HepG2 (cell line): ENCODE data around the gene GRK6. TPM values are rescaled to one million over a fixed set of nuclear protein-coding genes. Genes with fewer than 3 reads are reported as not detected.

Experiments
- AGO2 ChIP-seq: fragments of 200-400 bp; formaldehyde crosslinking; optimal IDR thresholded peaks from 2 replicates; pipeline ENCODE3; 2017; ENCODE audit warnings: mild to moderate bottlenecking, low read depth, low read length, moderate library complexity
- ATF1 ChIP-seq: IDR thresholded peaks from 2 replicates; pipeline ENCODE4 v1.6.1; 2016; ENCODE audit warnings: mild to moderate bottlenecking, control low read depth
- HIVEP1 ChIP-seq: sonication (generic); formaldehyde crosslinking; IDR thresholded peaks from 2 replicates; pipeline ENCODE4 v1.4.0; 2020; ENCODE audit warnings: mild to moderate bottlenecking, missing genetic modification reagents
- MAFG ChIP-seq: sonication (generic); formaldehyde crosslinking; IDR thresholded peaks from 2 replicates; pipeline ENCODE4 v1.5.1; 2020; ENCODE audit warnings: mild to moderate bottlenecking, missing genetic modification reagents
- MTA1 ChIP-seq: sonication (generic); formaldehyde crosslinking; IDR thresholded peaks from 2 replicates; pipeline ENCODE4 v1.4.0; 2020; ENCODE audit warnings: missing genetic modification reagents, mild to moderate bottlenecking, borderline replicate concordance
- NR2C2 ChIP-seq: sonication (generic); formaldehyde crosslinking; IDR thresholded peaks from 2 replicates; pipeline ENCODE4 v1.4.0; 2020; ENCODE audit warnings: missing genetic modification reagents, mild to moderate bottlenecking, moderate library complexity, borderline replicate concordance
- PHF5A ChIP-seq: IDR thresholded peaks from one replicate; pipeline ENCODE4 v1.6.1; 2018; ENCODE audit warnings: low read depth, missing genetic modification reagents; ENCODE audit not compliant: unreplicated experiment
- PTBP1 ChIP-seq: fragments of 200-400 bp; formaldehyde crosslinking; IDR thresholded peaks from 2 replicates; pipeline ENCODE4 v1.6.1; 2018; ENCODE audit warnings: low read length, low read depth; ENCODE audit not compliant: poor library complexity, severe bottlenecking
- XRCC5 ChIP-seq: fragments of 200-400 bp; formaldehyde crosslinking; optimal IDR thresholded peaks from 2 replicates; pipeline ENCODE3; 2017; ENCODE audit warnings: mild to moderate bottlenecking, low read length
- ZNF331 ChIP-seq: sonication (generic); formaldehyde crosslinking; IDR thresholded peaks from 2 replicates; pipeline ENCODE4 v1.4.0; 2020; ENCODE audit warnings: missing genetic modification reagents
- ZNF629 ChIP-seq: sonication (generic); formaldehyde crosslinking; conservative IDR thresholded peaks from 2 replicates; pipeline ENCODE4 v1.5.0; 2020; ENCODE audit warnings: missing genetic modification reagents
- ZSCAN9 ChIP-seq: IDR thresholded peaks from 2 replicates; pipeline ENCODE4 v1.6.1; 2016; ENCODE audit warnings: borderline replicate concordance
- polyA plus RNA-seq, 8 experiments: library from polyadenylated mRNA; depleted of rRNA in 3 of 8; stranded (reverse) in 7 of 8; unstranded in 1 of 8; fragments of >200 nt; fragmentation: Illumina TruSeq in 4 of 8; extraction: Trizol in 4 of 8; gene quantifications; 2 replicates each; pipeline versions ENCODE4 v1.2.1 to v1.2.3, GENCODE V29; 2011 to 2016; ENCODE audit warnings: low read depth in 4 of 8, missing spikeins in 1 of 8, mixed read lengths in 1 of 8; ENCODE audit not compliant: insufficient read depth in 1 of 8
- total RNA-seq, 5 experiments: library from RNA; depleted of rRNA; stranded (reverse); fragments of >200 nt; fragmentation: Illumina TruSeq; extraction: Trizol; gene quantifications; 2 replicates each; pipeline ENCODE4 v1.2.3, GENCODE V29; 2016; ENCODE audit warnings: low read depth in 1 of 5
- TF ChIP-seq, protein P1 (sequence below): fragments of 450-650 bp; IDR thresholded peaks from 2 replicates; pipeline ENCODE4 v1.6.1; 2016
- TF ChIP-seq, protein P2 (sequence below): IDR thresholded peaks from 2 replicates; pipeline ENCODE4 v1.6.1; 2016; ENCODE audit warnings: missing biosample characterization, missing genetic modification reagents, low read depth
- TF ChIP-seq, protein P3 (sequence below), 2 experiments: sonication (generic) in 1 of 2; formaldehyde crosslinking in 1 of 2; IDR thresholded peaks; 2 replicates each; pipeline versions ENCODE4 v1.6.1 to v1.9.0; 2014 to 2022; ENCODE audit warnings: antibody characterized with exemption in 1 of 2, borderline replicate concordance in 1 of 2, inconsistent platforms in 1 of 2, low read depth in 1 of 2, missing genetic modification reagents in 1 of 2
- TF ChIP-seq, protein P4 (sequence below): sonication (generic); formaldehyde crosslinking; IDR thresholded peaks from 2 replicates; pipeline ENCODE4 v1.9.0; 2021; ENCODE audit warnings: missing genetic modification reagents, borderline replicate concordance

Gene GRK6
- total and polyA plus RNA-seq, 2 of the 13 experiments (the other 11 are each of a cell fraction or from before 2014, with no cell fraction given) = 13.2 to 19.9 TPM

DNA sequence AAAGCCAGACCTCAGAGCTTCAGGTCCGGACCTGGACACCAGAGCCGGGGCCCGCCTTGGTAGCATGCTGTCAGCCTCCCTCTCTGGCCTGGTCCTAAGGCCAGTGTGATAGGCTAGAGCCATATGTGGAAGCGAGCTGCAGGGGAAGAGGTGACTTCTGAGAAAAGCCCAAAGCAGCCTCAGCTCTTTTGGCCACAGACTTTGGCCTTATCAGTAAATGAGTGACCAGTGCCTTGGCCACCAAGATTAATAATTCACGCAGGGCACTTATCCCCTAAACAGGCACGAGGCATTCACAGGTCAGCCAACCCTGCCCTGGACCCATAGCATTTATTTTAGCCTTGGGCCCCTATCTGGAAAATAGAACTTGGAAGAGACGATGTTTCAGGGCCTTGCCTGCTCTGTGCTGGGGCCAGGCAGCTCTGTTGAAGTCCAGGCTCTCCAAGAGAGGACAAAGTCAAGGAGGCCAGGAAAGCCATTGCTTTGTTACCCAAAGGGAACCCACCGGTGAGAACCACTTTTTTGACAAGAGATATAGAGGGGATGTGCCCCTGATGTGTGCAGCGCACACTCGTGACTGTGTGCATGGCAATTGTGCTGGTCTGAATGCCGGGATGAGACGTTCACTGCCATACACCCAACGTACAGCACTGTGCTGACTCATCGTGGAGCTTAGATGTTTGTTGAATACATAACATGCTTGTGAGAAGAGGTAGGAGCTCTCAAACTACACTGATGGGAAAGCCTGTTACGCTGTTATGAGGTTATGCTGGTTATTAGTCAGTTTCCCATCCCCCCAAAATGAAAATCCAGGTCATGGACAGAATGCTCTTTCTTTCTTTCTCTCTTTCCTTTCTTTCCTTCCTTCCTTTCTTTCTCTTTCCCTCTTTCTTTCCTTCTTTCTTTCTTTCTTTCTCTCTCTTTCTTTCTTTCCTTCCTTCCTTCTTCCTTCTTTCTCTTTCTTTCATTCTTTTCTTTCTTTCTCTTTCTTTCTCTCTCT, 47.3 kb upstream of the GRK6 start (continued):
- TF ChIP-seq MTA1 (CRISPR knock-in tag) (no peak), ZNF629 (CRISPR knock-in tag) (0 out of 2 replicates have a peak, but pooled peaks have one; percentile 33), ATF1 (CRISPR knock-in tag) (no peak), ZSCAN9 (CRISPR knock-in tag) (peak; percentile 11; the same call in 1 of the 2 replicates), AGO2 (no peak), MAFG (CRISPR knock-in tag) (peak; percentile 88), HIVEP1 (CRISPR knock-in tag) (no peak), ZNF331 (CRISPR knock-in tag) (peak; percentile 90), NR2C2 (CRISPR knock-in tag) (0 out of 2 replicates have a peak, but pooled peaks have one; percentile 28), PHF5A (CRISPR knock-in tag) (no peak), XRCC5 (no peak), PTBP1 (no peak)
- TF ChIP-seq, protein P1, sequence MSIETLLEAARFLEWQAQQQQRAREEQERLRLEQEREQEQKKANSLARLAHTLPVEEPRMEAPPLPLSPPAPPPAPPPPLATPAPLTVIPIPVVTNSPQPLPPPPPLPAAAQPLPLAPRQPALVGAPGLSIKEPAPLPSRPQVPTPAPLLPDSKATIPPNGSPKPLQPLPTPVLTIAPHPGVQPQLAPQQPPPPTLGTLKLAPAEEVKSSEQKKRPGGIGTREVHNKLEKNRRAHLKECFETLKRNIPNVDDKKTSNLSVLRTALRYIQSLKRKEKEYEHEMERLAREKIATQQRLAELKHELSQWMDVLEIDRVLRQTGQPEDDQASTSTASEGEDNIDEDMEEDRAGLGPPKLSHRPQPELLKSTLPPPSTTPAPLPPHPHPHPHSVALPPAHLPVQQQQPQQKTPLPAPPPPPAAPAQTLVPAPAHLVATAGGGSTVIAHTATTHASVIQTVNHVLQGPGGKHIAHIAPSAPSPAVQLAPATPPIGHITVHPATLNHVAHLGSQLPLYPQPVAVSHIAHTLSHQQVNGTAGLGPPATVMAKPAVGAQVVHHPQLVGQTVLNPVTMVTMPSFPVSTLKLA = no peak
- TF ChIP-seq, protein P2, sequence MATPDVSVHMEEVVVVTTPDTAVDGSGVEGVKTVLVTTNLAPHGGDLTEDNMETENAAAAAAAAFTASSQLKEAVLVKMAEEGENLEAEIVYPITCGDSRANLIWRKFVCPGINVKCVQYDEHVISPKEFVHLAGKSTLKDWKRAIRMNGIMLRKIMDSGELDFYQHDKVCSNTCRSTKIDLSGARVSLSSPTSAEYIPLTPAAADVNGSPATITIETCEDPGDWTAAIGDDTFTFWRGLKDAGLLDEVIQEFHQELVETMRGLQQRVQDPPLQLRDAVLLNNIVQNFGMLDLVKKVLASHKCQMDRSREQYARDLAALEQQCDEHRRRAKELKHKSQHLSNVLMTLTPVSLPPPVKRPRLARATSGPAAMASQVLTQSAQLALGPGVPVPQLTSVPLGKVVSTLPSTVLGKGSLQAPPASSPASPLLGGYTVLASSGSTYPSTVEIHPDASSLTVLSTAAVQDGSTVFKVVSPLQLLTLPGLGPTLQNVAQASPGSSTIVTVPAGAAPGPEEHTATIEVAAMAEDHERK (CRISPR knock-in tag) = peak; percentile 5; the same call in 1 of the 2 replicates
- TF ChIP-seq, protein P3, sequence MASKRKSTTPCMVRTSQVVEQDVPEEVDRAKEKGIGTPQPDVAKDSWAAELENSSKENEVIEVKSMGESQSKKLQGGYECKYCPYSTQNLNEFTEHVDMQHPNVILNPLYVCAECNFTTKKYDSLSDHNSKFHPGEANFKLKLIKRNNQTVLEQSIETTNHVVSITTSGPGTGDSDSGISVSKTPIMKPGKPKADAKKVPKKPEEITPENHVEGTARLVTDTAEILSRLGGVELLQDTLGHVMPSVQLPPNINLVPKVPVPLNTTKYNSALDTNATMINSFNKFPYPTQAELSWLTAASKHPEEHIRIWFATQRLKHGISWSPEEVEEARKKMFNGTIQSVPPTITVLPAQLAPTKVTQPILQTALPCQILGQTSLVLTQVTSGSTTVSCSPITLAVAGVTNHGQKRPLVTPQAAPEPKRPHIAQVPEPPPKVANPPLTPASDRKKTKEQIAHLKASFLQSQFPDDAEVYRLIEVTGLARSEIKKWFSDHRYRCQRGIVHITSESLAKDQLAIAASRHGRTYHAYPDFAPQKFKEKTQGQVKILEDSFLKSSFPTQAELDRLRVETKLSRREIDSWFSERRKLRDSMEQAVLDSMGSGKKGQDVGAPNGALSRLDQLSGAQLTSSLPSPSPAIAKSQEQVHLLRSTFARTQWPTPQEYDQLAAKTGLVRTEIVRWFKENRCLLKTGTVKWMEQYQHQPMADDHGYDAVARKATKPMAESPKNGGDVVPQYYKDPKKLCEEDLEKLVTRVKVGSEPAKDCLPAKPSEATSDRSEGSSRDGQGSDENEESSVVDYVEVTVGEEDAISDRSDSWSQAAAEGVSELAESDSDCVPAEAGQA (IDR thresholded peaks at IDR 0.05; ENCODE audit: low read depth) = no peak
- TF ChIP-seq, protein P3 (CRISPR knock-in tag; IDR thresholded peaks at IDR 0.05; ENCODE audit: borderline replicate concordance) = peak; percentile 51; the same call in 1 of the 2 replicates
- TF ChIP-seq, protein P4, sequence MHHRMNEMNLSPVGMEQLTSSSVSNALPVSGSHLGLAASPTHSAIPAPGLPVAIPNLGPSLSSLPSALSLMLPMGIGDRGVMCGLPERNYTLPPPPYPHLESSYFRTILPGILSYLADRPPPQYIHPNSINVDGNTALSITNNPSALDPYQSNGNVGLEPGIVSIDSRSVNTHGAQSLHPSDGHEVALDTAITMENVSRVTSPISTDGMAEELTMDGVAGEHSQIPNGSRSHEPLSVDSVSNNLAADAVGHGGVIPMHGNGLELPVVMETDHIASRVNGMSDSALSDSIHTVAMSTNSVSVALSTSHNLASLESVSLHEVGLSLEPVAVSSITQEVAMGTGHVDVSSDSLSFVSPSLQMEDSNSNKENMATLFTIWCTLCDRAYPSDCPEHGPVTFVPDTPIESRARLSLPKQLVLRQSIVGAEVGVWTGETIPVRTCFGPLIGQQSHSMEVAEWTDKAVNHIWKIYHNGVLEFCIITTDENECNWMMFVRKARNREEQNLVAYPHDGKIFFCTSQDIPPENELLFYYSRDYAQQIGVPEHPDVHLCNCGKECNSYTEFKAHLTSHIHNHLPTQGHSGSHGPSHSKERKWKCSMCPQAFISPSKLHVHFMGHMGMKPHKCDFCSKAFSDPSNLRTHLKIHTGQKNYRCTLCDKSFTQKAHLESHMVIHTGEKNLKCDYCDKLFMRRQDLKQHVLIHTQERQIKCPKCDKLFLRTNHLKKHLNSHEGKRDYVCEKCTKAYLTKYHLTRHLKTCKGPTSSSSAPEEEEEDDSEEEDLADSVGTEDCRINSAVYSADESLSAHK (CRISPR knock-in tag) = no peak
